Thyroid gland (tissue), 4 donors: ENCODE measurements around the gene BMERB1.

Experiments used
- POLR2A ChIP-seq, 2 donors: fragments of 450-650 bp; IDR thresholded peaks; one replicate each; pipeline ENCODE4 v1.6.1; 2017; ENCODE audit warnings: antibody characterized with exemption in 2 of 2, mild to moderate bottlenecking in 2 of 2, moderate library complexity in 1 of 2
- TF ChIP-seq, protein P1 (sequence below), 6 experiments: fragments of 200-600 bp in 3 of 6; fragments of 450-650 bp in 3 of 6; sonication (generic) in 3 of 6; IDR thresholded peaks; one replicate each; pipeline ENCODE4 v1.5.1; 2016 to 2019; ENCODE audit warnings: antibody characterized with exemption in 6 of 6, mild to moderate bottlenecking in 2 of 6, inconsistent platforms in 1 of 6, moderate library complexity in 1 of 6

DNA sequence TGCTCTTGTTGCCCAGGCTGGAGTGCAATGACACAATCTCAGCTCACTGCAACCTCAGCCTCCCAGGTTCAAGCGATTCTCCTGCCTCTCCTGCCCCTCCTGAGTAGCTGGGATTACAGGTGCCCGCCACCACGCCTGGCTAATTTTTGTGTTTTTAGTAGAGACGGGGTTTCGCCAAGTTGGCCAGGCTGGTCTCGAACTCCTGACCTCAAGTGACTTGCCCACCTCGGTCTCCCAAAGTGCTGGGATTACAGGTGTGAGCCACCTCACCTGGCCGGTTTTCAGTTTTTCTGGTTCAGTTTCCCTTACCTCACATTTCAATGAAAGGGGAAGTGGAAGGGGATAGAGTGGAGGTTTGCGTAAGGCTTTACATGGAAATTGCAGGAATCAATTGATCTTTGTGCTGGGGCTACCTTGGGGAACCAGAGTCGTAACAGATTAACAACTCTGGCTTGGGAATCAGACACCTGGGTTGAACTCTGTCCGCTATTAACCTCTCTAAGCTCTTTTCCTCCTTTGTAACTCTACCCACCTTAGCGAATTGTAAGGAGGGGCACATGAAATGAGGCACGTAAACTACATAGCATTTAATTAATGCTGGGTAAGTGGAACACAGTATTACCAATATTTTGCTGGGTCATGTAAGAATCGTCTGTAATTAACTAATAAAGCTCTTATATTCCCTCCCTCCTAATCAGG lies 35.6 kb upstream of the BMERB1 start:
- TF ChIP-seq, protein P1, sequence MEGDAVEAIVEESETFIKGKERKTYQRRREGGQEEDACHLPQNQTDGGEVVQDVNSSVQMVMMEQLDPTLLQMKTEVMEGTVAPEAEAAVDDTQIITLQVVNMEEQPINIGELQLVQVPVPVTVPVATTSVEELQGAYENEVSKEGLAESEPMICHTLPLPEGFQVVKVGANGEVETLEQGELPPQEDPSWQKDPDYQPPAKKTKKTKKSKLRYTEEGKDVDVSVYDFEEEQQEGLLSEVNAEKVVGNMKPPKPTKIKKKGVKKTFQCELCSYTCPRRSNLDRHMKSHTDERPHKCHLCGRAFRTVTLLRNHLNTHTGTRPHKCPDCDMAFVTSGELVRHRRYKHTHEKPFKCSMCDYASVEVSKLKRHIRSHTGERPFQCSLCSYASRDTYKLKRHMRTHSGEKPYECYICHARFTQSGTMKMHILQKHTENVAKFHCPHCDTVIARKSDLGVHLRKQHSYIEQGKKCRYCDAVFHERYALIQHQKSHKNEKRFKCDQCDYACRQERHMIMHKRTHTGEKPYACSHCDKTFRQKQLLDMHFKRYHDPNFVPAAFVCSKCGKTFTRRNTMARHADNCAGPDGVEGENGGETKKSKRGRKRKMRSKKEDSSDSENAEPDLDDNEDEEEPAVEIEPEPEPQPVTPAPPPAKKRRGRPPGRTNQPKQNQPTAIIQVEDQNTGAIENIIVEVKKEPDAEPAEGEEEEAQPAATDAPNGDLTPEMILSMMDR (IDR thresholded peaks at IDR 0.05), result no peak
- TF ChIP-seq POLR2A (IDR thresholded peaks at IDR 0.05), result no peak
